ENCODE measurements around the gene FMO5. TPM values are rescaled to one million over a fixed set of nuclear protein-coding genes. Genes with fewer than 3 reads are reported as not detected.

FMO5 gene
- total and polyA plus RNA-seq, 10 donors = 2.8 to 13.4 (median 5.1) TPM

DNA sequence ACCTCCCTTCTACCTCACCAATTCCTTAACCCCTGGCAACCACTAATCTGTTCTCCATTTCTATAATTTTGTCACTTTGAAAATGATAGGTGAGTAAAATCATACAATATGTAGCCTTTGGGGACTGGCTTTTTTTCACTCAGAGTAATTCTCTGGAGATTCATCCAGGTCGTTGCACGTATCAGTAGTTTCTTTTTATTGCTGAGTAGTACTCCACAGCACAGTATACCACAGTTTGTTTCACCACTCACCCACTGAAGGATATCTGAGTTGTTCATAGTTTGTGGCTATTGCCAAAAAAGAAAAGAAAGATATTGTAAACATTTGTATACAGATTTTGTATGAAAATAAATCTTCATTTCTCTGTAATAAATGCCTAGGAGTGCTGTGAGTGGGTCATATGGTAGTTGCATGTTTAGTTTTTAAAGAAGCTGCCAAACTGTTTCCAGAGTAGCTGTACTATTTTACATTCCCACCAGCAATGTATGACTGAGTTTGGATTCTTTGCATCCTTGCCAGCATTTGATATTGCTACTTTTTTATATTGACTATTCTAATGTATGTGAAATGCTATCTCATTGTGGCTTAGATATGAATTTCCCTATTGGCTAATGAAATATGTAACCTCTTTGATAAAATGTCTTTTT lies 21.0 kb upstream of the FMO5 start:
- H3K4me3 ChIP-seq = no peak overlapping the region
- H3K27me3 ChIP-seq (replicated peaks in 1 of 7) = no peaks in the 10 kb centered on the region
- WGBS, 5 donors = 58 to 86% (median 81%) methylated on average over 2 of the region's 2 CpGs
- TF ChIP-seq POLR2A (IDR thresholded peaks at IDR 0.05) = no peak
- TF ChIP-seq, protein P1, sequence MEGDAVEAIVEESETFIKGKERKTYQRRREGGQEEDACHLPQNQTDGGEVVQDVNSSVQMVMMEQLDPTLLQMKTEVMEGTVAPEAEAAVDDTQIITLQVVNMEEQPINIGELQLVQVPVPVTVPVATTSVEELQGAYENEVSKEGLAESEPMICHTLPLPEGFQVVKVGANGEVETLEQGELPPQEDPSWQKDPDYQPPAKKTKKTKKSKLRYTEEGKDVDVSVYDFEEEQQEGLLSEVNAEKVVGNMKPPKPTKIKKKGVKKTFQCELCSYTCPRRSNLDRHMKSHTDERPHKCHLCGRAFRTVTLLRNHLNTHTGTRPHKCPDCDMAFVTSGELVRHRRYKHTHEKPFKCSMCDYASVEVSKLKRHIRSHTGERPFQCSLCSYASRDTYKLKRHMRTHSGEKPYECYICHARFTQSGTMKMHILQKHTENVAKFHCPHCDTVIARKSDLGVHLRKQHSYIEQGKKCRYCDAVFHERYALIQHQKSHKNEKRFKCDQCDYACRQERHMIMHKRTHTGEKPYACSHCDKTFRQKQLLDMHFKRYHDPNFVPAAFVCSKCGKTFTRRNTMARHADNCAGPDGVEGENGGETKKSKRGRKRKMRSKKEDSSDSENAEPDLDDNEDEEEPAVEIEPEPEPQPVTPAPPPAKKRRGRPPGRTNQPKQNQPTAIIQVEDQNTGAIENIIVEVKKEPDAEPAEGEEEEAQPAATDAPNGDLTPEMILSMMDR (IDR thresholded peaks at IDR 0.05 in 8 of 11, conservative IDR thresholded peaks at IDR 0.05 in 3 of 11) = no peak
- TF ChIP-seq POLR2AphosphoS5 (IDR thresholded peaks at IDR 0.05) = no peak
- H3K4me1 ChIP-seq = peaks cover 15 to 81% (median 56%) of the 10 kb centered on the region in 6 donors
- H3K27ac ChIP-seq = peak overlapping the region in 2 of 8 donors; percentile 11 to 20
- no peaks in the 10 kb centered on the region for H3K36me3 ChIP-seq
- no peak for DNase-seq
- intact Hi-C loops (cut with DNase I; ENCODE audit: low total_unique reads) = no loop called here
- H3K9me3 ChIP-seq = no peaks in the 10 kb centered on the region

DNA sequence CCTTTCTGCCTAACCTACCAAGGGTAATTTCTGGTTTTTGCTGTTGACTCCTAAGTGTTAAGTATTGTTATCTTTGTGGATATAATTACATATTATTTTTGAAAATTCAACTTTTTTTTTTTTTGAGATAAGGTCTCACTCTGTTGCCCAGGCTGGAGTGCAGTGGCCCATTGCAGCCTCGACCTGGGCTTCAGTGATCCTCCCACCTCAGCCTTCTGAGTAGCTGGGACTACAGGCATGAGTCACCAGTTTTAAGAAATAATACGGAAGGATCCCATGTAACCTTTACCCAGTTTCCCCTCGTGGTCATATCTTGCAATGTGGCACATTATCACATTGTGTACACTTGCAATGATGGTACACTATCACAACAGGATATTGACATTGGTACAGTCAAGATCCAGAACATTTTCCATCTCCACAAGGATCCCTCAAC lies 20.5 kb upstream of the FMO5 start:
- Histone ChIP-seq H3K9me3 (no peaks in the 10 kb centered on the region), H3K4me1 (peaks cover 15 to 81% (median 56%) of the 10 kb centered on the region in 6 donors), H3K36me3 (no peaks in the 10 kb centered on the region), H3K4me3 (no peak overlapping the region), H3K27me3 (replicated peaks in 1 of 7) (no peaks in the 10 kb centered on the region), H3K27ac (peak overlapping the region in 2 of 8 donors; percentile 3 to 20)
- TF ChIP-seq POLR2AphosphoS5 (IDR thresholded peaks at IDR 0.05) (no peak), POLR2A (IDR thresholded peaks at IDR 0.05) (no peak)
- TF ChIP-seq, protein P1 (IDR thresholded peaks at IDR 0.05 in 8 of 11, conservative IDR thresholded peaks at IDR 0.05 in 3 of 11) = no peak
- 37 to 72% (median 52%) methylated on average over 3 of the region's 3 CpGs for WGBS, 5 donors
- DNase-seq = no peak
- intact Hi-C loops (cut with DNase I; ENCODE audit: low total_unique reads) = no loop called here

DNA sequence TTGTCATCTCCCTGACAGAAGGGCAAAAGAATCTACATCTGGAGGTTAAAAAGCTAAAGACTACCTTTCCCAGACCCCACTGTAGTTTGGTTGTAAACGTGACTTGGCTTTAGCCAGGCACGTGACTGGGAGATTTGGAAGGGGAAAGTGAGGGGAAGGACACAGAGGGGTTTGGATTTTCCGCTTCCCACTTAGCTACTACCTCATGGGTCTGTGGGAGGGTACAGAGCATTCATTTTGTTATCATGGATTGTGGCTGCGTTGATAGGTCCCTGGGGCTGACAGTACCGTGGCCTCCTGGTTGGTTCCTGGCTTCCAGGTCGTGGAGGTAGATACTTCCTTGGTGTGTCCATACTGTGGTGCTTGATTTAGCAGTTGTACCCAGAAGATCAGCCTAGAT lies 20.0 kb upstream of the FMO5 start:
- Histone ChIP-seq H3K27me3 (replicated peaks in 1 of 7) (no peaks in the 10 kb centered on the region), H3K9me3 (no peaks in the 10 kb centered on the region), H3K4me3 (no peak overlapping the region), H3K36me3 (no peaks in the 10 kb centered on the region), H3K4me1 (peaks cover 15 to 77% (median 56%) of the 10 kb centered on the region in 6 donors), H3K27ac (peak overlapping the region in 2 of 8 donors; percentile 3 to 20)
- no peak for TF ChIP-seq POLR2AphosphoS5 (IDR thresholded peaks at IDR 0.05)
- TF ChIP-seq POLR2A (IDR thresholded peaks at IDR 0.05) = no peak
- TF ChIP-seq, protein P1 (IDR thresholded peaks at IDR 0.05 in 8 of 11, conservative IDR thresholded peaks at IDR 0.05 in 3 of 11) = no peak
- intact Hi-C loops (cut with DNase I; ENCODE audit: low total_unique reads) = no loop called here
- DNase-seq = no peak
- 84 to 95% (median 89%) methylated on average over 6 of the region's 6 CpGs for WGBS, 5 donors

DNA sequence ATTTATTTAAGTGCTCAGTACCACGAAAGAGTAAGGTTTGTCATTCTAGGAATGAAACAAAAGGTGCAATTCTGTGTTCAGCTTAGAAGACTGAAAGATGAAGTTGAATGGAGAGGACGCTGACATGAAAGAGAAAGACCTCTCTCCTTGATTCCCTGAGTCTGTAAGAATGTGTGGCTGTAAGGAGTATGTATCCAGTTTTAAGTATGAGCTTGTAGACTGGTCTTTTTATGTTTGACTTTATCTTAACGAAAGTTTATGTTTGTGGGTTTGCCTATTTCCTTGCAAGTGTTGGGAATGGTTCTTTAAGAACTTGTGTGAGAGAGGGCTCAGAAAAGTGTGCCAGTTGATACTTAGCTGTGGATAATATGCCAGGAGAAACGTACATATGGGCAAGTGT lies 18.7 kb upstream of the FMO5 start:
- Histone ChIP-seq H3K36me3 (no peaks in the 10 kb centered on the region), H3K9me3 (no peaks in the 10 kb centered on the region), H3K4me1 (peaks cover 15 to 67% (median 49%) of the 10 kb centered on the region in 6 donors), H3K4me3 (peak overlapping the region; percentile 81 to 100 (median 99)), H3K27me3 (replicated peaks in 1 of 7) (no peaks in the 10 kb centered on the region), H3K27ac (peak overlapping the region in 6 of 8 donors; percentile 84 to 94 (median 92))
- DNase-seq = no peak
- intact Hi-C loops (cut with DNase I; ENCODE audit: low total_unique reads) = loop anchor here (5.0 kb wide), 1 partner anchor 72 kb away; the partner anchor contains the start of gene PRKAB2
- no peak for TF ChIP-seq POLR2A (IDR thresholded peaks at IDR 0.05)
- TF ChIP-seq, protein P1 (IDR thresholded peaks at IDR 0.05 in 8 of 11, conservative IDR thresholded peaks at IDR 0.05 in 3 of 11) = no peak
- no peak for TF ChIP-seq POLR2AphosphoS5 (IDR thresholded peaks at IDR 0.05)
- WGBS, 5 donors = 4 to 6% (median 5%) methylated on average over 4 of the region's 4 CpGs

All from spleen (tissue), 11 donors.